HG03066 (cell line): Measurements from ENCODE around the gene PLEKHG7.
A peak's percentile ranks its signal among the peaks of the same experiment; 100 is the strongest.
"Not testable (repeated sequence)": the region's sequence is repeated elsewhere in the genome, so short reads cannot be mapped to it uniquely, and the experiment has no call there.

Source experiments
- ATAC-seq: cut with Tn5 transposase; IDR thresholded peaks from one replicate; pipeline ENCODE4 v1.9.1; 2021; ENCODE audit warnings: low read depth; ENCODE audit not compliant: unreplicated experiment

The PLEKHG7 gene

DNA sequence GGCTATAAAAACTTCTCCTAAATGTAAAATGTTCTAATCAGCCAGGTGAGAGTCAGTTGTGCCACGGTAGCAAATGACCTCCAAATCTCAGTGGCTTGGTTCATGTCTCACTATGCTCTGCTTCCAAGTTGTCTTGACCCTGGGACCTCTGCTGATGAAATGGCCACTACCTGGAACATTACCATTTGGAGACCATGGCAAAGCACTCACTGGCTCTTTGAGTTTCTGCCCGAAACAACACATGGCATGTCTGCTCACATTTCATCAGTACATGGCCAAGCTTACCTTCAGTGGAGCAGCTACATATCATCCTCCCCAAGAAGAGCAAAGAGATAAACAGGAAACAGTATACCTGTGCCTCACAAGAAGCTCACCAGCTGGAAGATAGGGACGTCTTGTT, 40.2 kb downstream of the PLEKHG7 start:
- no peak for ATAC-seq

DNA sequence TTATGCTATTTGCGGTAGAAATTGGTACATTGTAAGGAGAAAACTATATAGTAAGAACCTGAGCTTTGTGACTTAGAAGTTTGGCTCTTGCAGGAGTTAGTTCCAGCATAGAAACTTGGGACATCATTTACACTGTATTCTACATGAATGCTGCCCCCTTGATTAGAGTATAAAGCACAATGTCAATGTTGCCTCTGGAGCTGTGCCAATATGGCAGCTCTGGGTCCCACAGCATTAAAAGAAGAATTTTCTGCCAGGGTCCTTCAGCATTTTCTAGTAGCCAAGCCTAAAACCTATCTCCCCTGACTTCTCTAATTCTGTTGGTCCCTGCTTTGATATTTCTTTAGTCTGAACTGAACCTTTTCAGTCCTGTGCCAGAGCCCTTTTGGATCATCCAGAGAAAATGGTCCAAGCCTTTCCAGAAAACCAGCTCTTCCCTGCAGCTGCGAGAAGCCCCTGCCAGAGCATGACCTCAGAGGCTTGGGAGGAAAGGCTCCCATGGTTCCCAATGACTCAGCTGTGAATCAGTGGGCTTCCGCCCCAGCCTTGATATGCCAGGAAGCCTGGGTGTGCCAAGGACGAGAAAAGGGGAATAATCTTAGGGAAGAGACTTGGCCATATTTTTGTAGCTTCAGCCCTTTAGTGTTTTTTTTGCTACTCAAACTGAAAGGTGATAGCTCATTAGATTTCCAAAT, 43.2 kb downstream of the PLEKHG7 start:
- no peak for ATAC-seq

DNA sequence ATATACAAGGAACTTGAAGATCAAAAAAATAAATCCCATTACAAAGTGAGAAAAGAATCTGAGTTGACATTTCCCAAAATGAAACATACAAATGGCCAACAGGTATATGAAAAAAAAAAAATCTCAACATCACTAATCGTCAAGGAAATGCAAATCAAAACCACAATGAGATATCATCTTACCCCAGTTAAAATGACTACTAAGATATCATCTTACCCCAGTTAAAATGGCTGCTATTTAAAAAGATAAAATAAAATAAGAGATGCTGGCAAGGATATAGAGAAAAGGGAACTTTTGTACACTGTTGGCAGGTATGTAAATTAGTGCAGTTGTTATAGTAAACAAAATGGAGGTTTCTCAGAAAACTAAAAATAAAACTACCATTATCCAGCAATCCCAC, 44.4 kb downstream of the PLEKHG7 start:
- no peak for ATAC-seq

DNA sequence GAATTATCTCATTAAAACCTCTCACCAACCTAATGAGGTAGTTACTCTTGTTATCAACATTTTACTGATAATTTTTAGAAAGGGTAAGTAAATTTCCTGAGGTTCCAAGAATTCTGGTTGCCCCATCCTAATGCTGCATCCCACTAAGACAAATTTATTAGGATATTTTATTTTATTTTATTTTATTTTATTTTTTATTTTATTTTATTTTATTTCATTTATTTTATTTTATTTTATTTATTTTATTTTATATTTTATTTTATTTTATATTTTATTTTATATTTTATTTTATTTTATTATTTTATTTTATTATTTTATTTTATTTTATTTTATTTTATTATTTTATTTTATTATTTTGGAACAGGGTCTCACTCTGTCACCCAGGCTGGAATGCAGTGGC, 46.9 kb downstream of the PLEKHG7 start:
- not testable (repeated sequence) for ATAC-seq

GRCh38 chr12:92753976-92754885, 51.4 kb downstream of the PLEKHG7 start:
- no peak for ATAC-seq

GRCh38 chr12:92756898-92757596, 54.3 kb downstream of the PLEKHG7 start:
- no peak for ATAC-seq

DNA sequence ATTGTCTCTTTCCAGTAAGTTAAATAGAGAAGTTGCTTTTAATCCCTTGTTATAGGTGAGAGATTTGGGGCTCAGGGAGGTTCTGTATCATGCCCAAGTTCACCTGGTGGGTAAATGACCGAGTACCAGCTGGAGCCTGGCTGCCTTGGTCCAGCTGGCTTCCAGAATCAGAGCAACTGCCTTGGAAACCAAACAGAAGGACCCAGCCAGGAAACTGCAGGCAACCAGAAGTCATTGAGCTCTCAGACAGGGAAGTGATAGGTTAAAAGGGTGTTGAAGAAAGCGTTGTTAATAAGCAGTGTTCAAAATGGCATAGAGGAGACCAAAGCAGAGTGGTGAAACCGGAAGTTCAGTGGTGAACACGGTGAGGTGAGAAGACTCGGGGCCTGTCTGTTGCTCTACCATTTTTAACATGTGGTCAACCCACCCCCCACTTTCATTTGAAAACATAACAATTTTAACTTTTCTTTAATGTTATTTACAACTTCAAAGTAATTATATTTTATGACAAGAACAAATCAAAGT, 54.9 kb downstream of the PLEKHG7 start:
- ATAC-seq: no peak

GRCh38 chr12:92759634-92760268, 57.0 kb downstream of the PLEKHG7 start:
- no peak for ATAC-seq

GRCh38 chr12:92762773-92763172, 60.0 kb downstream of the PLEKHG7 start:
- no peak for ATAC-seq

GRCh38 chr12:92764831-92765230, 62.0 kb downstream of the PLEKHG7 start:
- no peak for ATAC-seq

GRCh38 chr12:92765871-92766270, 63.1 kb downstream of the PLEKHG7 start:
- ATAC-seq: no peak

- ATAC-seq: peak; percentile 93
Observed at GRCh38 chr12:92769124-92769901, 66.5 kb downstream of the PLEKHG7 start.

DNA sequence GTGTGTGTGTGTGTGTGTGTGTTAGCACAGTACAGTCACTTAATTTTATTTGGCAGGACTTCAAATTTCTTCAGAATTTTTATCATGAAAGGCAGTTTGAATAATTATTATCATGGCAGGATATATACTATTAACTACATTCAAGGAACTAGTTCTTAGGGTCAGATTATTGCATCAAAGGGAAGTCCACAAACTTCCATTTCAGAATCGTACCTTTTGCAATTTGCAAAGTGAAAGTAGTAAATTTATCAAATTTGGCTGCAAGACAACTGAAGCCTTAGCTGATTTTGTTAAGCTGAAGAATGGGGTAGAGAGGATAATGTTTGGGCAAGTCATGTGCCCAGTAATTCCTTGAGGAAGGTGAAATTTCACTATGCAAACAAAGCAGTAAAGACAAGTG, 68.2 kb downstream of the PLEKHG7 start:
- no peak for ATAC-seq

DNA sequence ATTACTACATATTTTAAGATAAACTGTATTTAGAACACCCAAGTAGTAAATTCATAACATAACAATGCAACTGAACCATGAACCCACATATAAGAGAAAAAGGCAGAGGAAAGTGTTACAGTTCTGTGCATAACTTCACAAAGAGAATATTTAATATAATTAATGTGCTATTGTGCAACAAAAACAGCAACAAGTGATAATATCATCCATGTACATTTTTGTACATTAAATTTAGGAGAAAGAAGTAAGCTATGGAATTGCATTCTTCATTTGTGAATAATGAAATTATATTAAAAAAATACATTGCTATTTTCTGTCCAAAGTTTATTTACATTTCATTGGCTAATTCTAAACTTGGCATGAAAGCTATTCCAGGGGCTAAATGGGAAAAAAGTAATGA, 72.6 kb downstream of the PLEKHG7 start:
- no peak for ATAC-seq

DNA sequence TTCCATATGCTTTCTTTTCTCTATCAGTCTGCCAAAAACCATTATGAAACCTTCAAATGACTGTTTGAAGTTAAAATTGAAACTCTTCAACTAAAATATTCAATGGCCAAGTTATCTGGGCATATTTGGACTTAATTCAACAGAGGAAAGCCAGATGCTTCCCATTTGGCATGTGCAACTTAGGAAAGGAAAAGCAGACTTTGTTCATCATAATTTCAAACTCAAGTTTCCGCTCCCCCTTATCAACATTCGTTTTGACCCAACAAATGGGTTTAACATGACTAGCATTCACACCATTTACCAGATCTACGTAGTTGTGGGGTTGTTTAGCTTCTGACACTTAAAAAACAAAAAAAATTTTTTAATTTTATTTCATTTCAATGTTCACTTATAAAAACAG, 75.7 kb downstream of the PLEKHG7 start:
- no peak for ATAC-seq

- ATAC-seq: no peak
Observed at GRCh38 chr12:92779902-92780301, 77.1 kb downstream of the PLEKHG7 start.

DNA sequence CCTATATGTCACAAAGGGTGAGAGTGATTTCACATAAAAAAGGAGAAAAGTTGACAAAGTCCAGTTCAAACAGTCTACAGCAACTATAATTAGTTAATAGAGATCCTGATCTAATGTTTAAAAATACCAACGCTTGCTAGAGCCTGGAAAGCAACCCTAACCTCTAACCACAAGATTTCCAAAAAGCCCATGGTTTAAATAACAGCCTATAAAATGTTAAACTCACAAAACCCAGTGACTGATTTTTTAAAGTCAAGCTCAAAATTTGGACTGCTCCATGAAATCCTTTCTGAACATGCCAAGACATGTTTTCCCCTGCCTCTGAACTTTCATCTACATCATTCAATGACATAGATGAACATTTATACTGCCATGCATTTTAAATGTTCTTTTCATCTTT, 81.6 kb downstream of the PLEKHG7 start:
- no peak for ATAC-seq

DNA sequence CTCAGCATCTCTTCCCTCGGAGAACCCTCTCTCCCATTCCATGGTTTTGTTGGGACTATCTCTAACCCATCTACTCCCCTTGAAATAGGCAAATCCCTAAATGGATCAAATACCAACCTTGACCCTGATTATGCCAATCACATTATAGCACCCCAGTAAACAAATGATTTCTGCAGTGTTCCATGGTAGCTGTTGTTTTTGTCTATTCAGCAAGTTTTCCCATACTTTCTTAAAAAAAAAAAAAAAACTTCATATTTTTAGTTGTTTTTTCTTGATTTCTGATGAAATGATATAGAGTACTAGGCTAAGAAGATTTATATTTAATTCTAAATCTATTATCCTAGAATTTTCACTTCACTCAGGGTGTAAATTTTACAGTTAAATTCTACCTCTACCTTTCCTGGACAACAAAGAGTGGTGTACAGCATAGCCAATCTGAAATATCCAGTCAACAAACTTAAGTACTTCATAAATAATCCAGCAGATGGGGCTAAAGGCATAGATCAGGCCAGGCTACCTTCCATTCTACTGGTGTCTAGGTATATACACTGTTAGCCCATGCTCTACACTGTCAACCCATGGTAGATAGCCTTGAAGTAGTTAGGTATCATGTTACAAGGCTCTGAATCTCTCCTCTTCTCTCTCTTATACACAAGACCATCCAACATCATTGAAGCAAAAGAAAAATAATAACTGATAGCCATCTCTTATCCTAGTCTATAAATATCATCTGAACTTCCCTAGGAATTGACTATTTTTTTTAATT, 82.2 kb downstream of the PLEKHG7 start:
- peak; percentile 99 for ATAC-seq

GRCh38 chr12:92785563-92785950, 82.8 kb downstream of the PLEKHG7 start:
- ATAC-seq: no peak
